IPS-18a (cell line): Measurements from ENCODE around the gene DCANP1.

Source experiments
- H3K27ac ChIP-seq: one replicate; pipeline ENCODE4 v1.5.1; 2013; ENCODE audit warnings: low read length
- H3K27me3 ChIP-seq: one replicate; pipeline ENCODE4 v1.6.1; 2013; ENCODE audit warnings: mild to moderate bottlenecking, low read length; ENCODE audit not compliant: control insufficient read depth, insufficient read depth
- H3K36me3 ChIP-seq: one replicate; pipeline ENCODE4 v1.6.1; 2013; ENCODE audit warnings: low read depth, low read length; ENCODE audit not compliant: control insufficient read depth
- H3K4me1 ChIP-seq: one replicate; pipeline ENCODE4 v1.6.1; 2013; ENCODE audit warnings: low read depth, low read length; ENCODE audit not compliant: control insufficient read depth
- H3K4me3 ChIP-seq: one replicate; pipeline ENCODE4 v1.5.1; 2013; ENCODE audit warnings: low read length
- H3K9ac ChIP-seq: one replicate; pipeline ENCODE4 v1.6.1; 2013; ENCODE audit warnings: mild to moderate bottlenecking, low read length, moderate library complexity
- H3K9me3 ChIP-seq: one replicate; pipeline ENCODE4 v1.6.1; 2013; ENCODE audit warnings: low read depth, low read length; ENCODE audit not compliant: control insufficient read depth

Gene DCANP1

DNA sequence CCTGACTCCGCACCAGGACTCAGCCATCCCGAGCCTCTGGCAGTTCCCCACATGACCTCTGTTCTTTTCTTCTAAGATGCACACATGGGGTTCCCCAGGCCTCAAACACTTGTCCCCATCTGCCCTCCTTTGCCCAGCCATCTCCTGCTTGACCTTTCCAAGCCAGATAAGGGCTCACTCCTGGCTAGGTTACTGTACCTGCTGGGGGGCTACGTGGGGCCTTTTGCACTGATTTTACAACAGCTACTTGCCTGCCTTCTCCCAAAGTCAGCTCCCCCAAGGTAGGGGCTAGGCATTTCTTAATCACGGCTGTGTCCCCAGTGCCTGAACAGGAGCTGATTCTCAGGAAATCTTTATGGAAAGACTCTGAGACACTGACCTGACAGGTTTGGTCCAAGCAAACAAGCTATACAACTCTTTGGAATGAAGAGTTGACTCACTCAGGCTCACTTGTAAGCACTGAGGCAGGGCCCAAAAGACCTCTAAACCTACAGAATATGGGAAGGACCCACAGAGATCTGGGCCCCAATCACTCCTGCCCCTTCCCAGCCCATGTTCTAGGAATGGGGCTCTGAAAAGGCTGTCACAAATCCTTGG lies 50.6 kb downstream of the DCANP1 start:
- H3K4me3 ChIP-seq, result no peak overlapping the region
- H3K27me3 ChIP-seq, result peaks cover 36% of the 10 kb centered on the region
- peaks cover 31% of the 10 kb centered on the region for H3K4me1 ChIP-seq

DNA sequence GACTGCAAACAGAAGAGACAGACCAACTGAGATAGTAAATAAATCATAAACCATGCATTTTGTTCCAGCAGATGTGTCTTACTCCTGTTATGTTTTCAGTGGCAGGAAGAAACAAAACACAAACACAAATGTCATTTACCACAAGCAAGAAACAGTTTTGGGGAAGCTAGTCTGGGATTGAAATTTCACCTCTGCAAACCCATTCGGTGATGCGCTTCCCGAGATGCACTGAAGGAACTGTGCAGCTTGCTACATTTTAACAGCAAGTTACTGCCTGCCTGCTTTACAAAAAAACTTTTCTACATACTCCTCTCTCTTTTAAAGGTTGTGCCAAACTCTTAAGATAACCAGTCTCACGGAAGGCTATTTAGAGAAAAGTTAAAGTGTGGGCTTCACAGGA lies 51.3 kb downstream of the DCANP1 start:
- Histone ChIP-seq H3K27me3 (peaks cover 29% of the 10 kb centered on the region), H3K4me1 (peaks cover 27% of the 10 kb centered on the region), H3K27ac (no peak overlapping the region), H3K9me3 (no peaks in the 10 kb centered on the region), H3K9ac (no peak overlapping the region), H3K4me3 (no peak overlapping the region), H3K36me3 (peaks cover 3% of the 10 kb centered on the region)

More for the DNA sequence above, 50.6 kb downstream of the DCANP1 start:
- Histone ChIP-seq H3K36me3 (peaks cover 3% of the 10 kb centered on the region), H3K9ac (no peak overlapping the region), H3K27ac (no peak overlapping the region), H3K9me3 (no peaks in the 10 kb centered on the region)

DNA sequence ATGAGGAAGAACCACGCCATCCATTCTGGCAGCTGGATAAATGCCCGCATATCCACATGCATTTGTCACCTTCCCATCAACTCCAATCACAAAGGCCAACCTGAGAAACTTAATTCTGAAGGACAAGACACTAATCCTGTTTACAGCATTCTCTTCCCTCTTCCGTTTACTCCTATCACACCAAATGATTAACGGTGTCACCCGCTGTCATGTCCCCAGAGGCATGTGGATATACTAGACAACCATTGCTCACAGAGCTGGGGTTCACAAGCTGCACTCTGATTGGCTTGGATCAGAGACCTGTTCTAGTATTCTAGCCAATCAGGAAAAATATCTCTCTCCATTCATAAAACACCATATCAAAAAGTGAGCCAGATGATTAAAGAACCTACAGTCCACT lies 51.7 kb downstream of the DCANP1 start:
- Histone ChIP-seq H3K4me3 (no peak overlapping the region), H3K9me3 (no peaks in the 10 kb centered on the region), H3K9ac (no peak overlapping the region), H3K4me1 (peaks cover 23% of the 10 kb centered on the region), H3K27me3 (peaks cover 25% of the 10 kb centered on the region), H3K27ac (no peak overlapping the region), H3K36me3 (peaks cover 3% of the 10 kb centered on the region)
